Measurements from ENCODE around the gene DENND6B. TPM values are rescaled to one million over a fixed set of nuclear protein-coding genes. Genes with fewer than 3 reads are reported as not detected.

DENND6B gene
- total and polyA plus RNA-seq, 5 experiments from 2014 or later: 0.53 to 9.1 (median 1.1) TPM

GRCh38 chr22:50286275-50286674 lies 40.5 kb downstream of the DENND6B start:
- Mint-ChIP-seq H3K27ac (no peak overlapping the region), H3K9me3 (no peaks in the 10 kb centered on the region), H3K27me3 (peaks cover 0 to 3% (median 0%) of the 10 kb centered on the region in 5 donors), H3K4me1 (no peaks in the 10 kb centered on the region), H3K4me3 (no peak overlapping the region), H3K36me3 (peaks cover 0 to 9% (median 0%) of the 10 kb centered on the region in 3 donors)
- no peak for DNase-seq
- POLR2A ChIA-PET: no interaction called here
- ATAC-seq: no peak

GRCh38 chr22:50285568-50286229 lies 41.1 kb downstream of the DENND6B start:
- H3K27me3 Mint-ChIP-seq: peaks cover 0 to 2% (median 0%) of the 10 kb centered on the region in 5 donors
- POLR2A ChIA-PET: no interaction called here
- DNase-seq: no peak
- no peaks in the 10 kb centered on the region for H3K9me3 Mint-ChIP-seq
- no peaks in the 10 kb centered on the region for H3K4me1 Mint-ChIP-seq
- no peak overlapping the region for H3K27ac Mint-ChIP-seq
- ATAC-seq: no peak
- no peak overlapping the region for H3K4me3 Mint-ChIP-seq
- peaks cover 0 to 14% (median 0%) of the 10 kb centered on the region in 3 donors for H3K36me3 Mint-ChIP-seq

- no peaks in the 10 kb centered on the region for H3K27me3 Mint-ChIP-seq
These were observed 42.3 kb downstream of the DENND6B start for GRCh38 chr22:50284479-50284878.

GRCh38 chr22:50283821-50284220 lies 43.0 kb downstream of the DENND6B start:
- no peak overlapping the region for H3K27ac Mint-ChIP-seq
- no peak overlapping the region for H3K4me3 Mint-ChIP-seq
- no peak for DNase-seq
- POLR2A ChIA-PET: interaction anchor here (0.6 kb wide), 1 partner anchor 11 kb away, joined by 5 read pairs; no protein-coding TSS in a partner anchor
- no peaks in the 10 kb centered on the region for H3K27me3 Mint-ChIP-seq
- H3K4me1 Mint-ChIP-seq: no peaks in the 10 kb centered on the region
- H3K36me3 Mint-ChIP-seq: peaks cover 0 to 15% (median 0%) of the 10 kb centered on the region in 3 donors
- H3K9me3 Mint-ChIP-seq: no peaks in the 10 kb centered on the region
- no peak for ATAC-seq

More at GRCh38 chr22:50284479-50284878, 42.3 kb downstream of the DENND6B start:
- Mint-ChIP-seq H3K27ac (peak overlapping the region in 1 of 10 donors; percentile 31), H3K4me1 (no peaks in the 10 kb centered on the region), H3K4me3 (no peak overlapping the region), H3K9me3 (no peaks in the 10 kb centered on the region), H3K36me3 (peaks cover 0 to 15% (median 0%) of the 10 kb centered on the region in 3 donors)
- DNase-seq (no peak), ATAC-seq (no peak)
- POLR2A ChIA-PET: interaction anchor here (0.6 kb wide), 1 partner anchor 10 kb away, joined by 5 read pairs; no protein-coding TSS in a partner anchor

- DNase-seq: no peak
- Mint-ChIP-seq H3K4me3 (no peak overlapping the region), H3K36me3 (peaks cover 0 to 10% (median 0%) of the 10 kb centered on the region in 3 donors), H3K27ac (no peak overlapping the region), H3K4me1 (no peaks in the 10 kb centered on the region), H3K9me3 (no peaks in the 10 kb centered on the region), H3K27me3 (no peaks in the 10 kb centered on the region)
- POLR2A ChIA-PET: no interaction called here
- no peak for ATAC-seq
These were observed 44.3 kb downstream of the DENND6B start for GRCh38 chr22:50282361-50283155.

- peaks cover 0 to 10% (median 0%) of the 10 kb centered on the region in 3 donors for H3K36me3 Mint-ChIP-seq
- ATAC-seq (no peak), DNase-seq (no peak)
- no peaks in the 10 kb centered on the region for H3K4me1 Mint-ChIP-seq
- POLR2A ChIA-PET: no interaction called here
- H3K27me3 Mint-ChIP-seq: no peaks in the 10 kb centered on the region
- H3K4me3 Mint-ChIP-seq: no peak overlapping the region
- no peak overlapping the region for H3K27ac Mint-ChIP-seq
- no peaks in the 10 kb centered on the region for H3K9me3 Mint-ChIP-seq
These were observed 44.9 kb downstream of the DENND6B start for GRCh38 chr22:50281957-50282356.

- Mint-ChIP-seq H3K36me3 (peaks cover 0 to 10% (median 0%) of the 10 kb centered on the region in 3 donors), H3K27me3 (no peaks in the 10 kb centered on the region), H3K4me3 (no peak overlapping the region), H3K27ac (no peak overlapping the region), H3K4me1 (peaks cover 0 to 3% (median 0%) of the 10 kb centered on the region in 4 donors), H3K9me3 (no peaks in the 10 kb centered on the region)
- POLR2A ChIA-PET: no interaction called here
- no peak for DNase-seq
- no peak for ATAC-seq
These were observed 45.4 kb downstream of the DENND6B start for GRCh38 chr22:50281384-50281760.

GRCh38 chr22:50280708-50281383 lies 46.0 kb downstream of the DENND6B start:
- DNase-seq (no peak), ATAC-seq (no peak)
- H3K27me3 Mint-ChIP-seq: no peaks in the 10 kb centered on the region
- no peak overlapping the region for H3K27ac Mint-ChIP-seq
- peaks cover 0 to 5% (median 0%) of the 10 kb centered on the region in 4 donors for H3K4me1 Mint-ChIP-seq
- POLR2A ChIA-PET: no interaction called here
- H3K9me3 Mint-ChIP-seq: no peaks in the 10 kb centered on the region
- no peak overlapping the region for H3K4me3 Mint-ChIP-seq
- H3K36me3 Mint-ChIP-seq: peaks cover 0 to 10% (median 0%) of the 10 kb centered on the region in 3 donors

- peaks cover 0 to 6% (median 0%) of the 10 kb centered on the region in 4 donors for H3K4me1 Mint-ChIP-seq
- no peak overlapping the region for H3K4me3 Mint-ChIP-seq
- DNase-seq: no peak
- ATAC-seq: no peak
- H3K36me3 Mint-ChIP-seq: peaks cover 0 to 10% (median 0%) of the 10 kb centered on the region in 3 donors
- H3K9me3 Mint-ChIP-seq: no peaks in the 10 kb centered on the region
- POLR2A ChIA-PET: no interaction called here
- no peaks in the 10 kb centered on the region for H3K27me3 Mint-ChIP-seq
- H3K27ac Mint-ChIP-seq: no peak overlapping the region
These were observed 46.6 kb downstream of the DENND6B start for GRCh38 chr22:50280022-50280707.

- Mint-ChIP-seq H3K36me3 (peaks cover 0 to 9% (median 0%) of the 10 kb centered on the region in 3 donors), H3K27ac (no peak overlapping the region)
- POLR2A ChIA-PET: interaction anchor here (0.9 kb wide), 1 partner anchor 22 kb away, joined by 3 read pairs; no protein-coding TSS in a partner anchor
These were observed 47.7 kb downstream of the DENND6B start for GRCh38 chr22:50278956-50279619.

GRCh38 chr22:50278461-50278860 lies 48.4 kb downstream of the DENND6B start:
- no peak overlapping the region for H3K4me3 Mint-ChIP-seq
- H3K27me3 Mint-ChIP-seq: peaks cover 0 to 1% (median 0%) of the 10 kb centered on the region in 5 donors
- ATAC-seq (no peak), DNase-seq (no peak)
- H3K9me3 Mint-ChIP-seq: no peaks in the 10 kb centered on the region
- no peak overlapping the region for H3K27ac Mint-ChIP-seq
- H3K36me3 Mint-ChIP-seq: peaks cover 0 to 8% (median 0%) of the 10 kb centered on the region in 3 donors
- peaks cover 5 to 13% (median 6%) of the 10 kb centered on the region in 4 donors for H3K4me1 Mint-ChIP-seq
- POLR2A ChIA-PET: interaction anchor here (0.9 kb wide), 1 partner anchor 23 kb away, joined by 3 read pairs; no protein-coding TSS in a partner anchor

More at GRCh38 chr22:50278956-50279619, 47.7 kb downstream of the DENND6B start:
- Mint-ChIP-seq H3K9me3 (no peaks in the 10 kb centered on the region), H3K4me1 (peaks cover 0 to 8% (median 3%) of the 10 kb centered on the region in 4 donors), H3K4me3 (no peak overlapping the region), H3K27me3 (no peaks in the 10 kb centered on the region)
- ATAC-seq (no peak), DNase-seq (no peak)

- Mint-ChIP-seq H3K27ac (no peak overlapping the region), H3K27me3 (peaks cover 0 to 3% (median 0%) of the 10 kb centered on the region in 5 donors), H3K9me3 (no peaks in the 10 kb centered on the region), H3K36me3 (peaks cover 0 to 6% (median 0%) of the 10 kb centered on the region in 3 donors), H3K4me1 (peaks cover 5 to 13% (median 7%) of the 10 kb centered on the region in 4 donors), H3K4me3 (no peak overlapping the region)
- POLR2A ChIA-PET: no interaction called here
- ATAC-seq (no peak), DNase-seq (no peak)
These were observed 49.1 kb downstream of the DENND6B start for GRCh38 chr22:50277761-50278160.
